IMR-90 (cell line): ENCODE data around the gene OR52N5. TPM values are rescaled to one million over a fixed set of nuclear protein-coding genes. Genes with fewer than 3 reads are reported as not detected.

ENCODE experiments used
- ATAC-seq: fragments of 200-7000 bp; cut with Tn5 transposase; 2 replicates; pipeline ENCODE4 v1.9.1; 2020; ENCODE audit warnings: low read depth, mild to moderate bottlenecking, moderate library complexity
- BruUV-seq: library from RNA; stranded (reverse); fragments of 400-500 nt; replicated peaks from 2 replicates; lab custom pipeline; 2021; lab: Mats Ljungman, UMichigan
- CTCF ChIA-PET: fragments of 300-600 bp; formaldehyde crosslinking; extraction: SDS; loops from one replicate; lab custom pipeline; 2021; ENCODE audit warnings: antibody characterized with exemption; lab: Yijun Ruan, JAX
- POLR2A ChIA-PET: fragments of 300-600 bp; sonication (Branson Sonifier 250); formaldehyde crosslinking; loops from one replicate; lab custom pipeline; 2022; ENCODE audit warnings: antibody characterized with exemption; ENCODE audit not compliant: unreplicated experiment; lab: Charles Lee
- DNase-seq: peaks from one replicate; pipeline ENCODE4 v3.0.0; 2013
- H2AFZ ChIP-seq: replicated peaks from 2 replicates; pipeline ENCODE3; 2013; ENCODE audit warnings: low read length, mild to moderate bottlenecking; ENCODE audit not compliant: poor library complexity
- H2AK5ac ChIP-seq: 2 replicates; pipeline ENCODE4 v1.6.1; 2013; ENCODE audit warnings: low read depth, low read length, inconsistent platforms
- H2AK9ac ChIP-seq: replicated peaks from 2 replicates; pipeline ENCODE3; 2013; ENCODE audit warnings: mild to moderate bottlenecking, low read depth, low read length, moderate library complexity; ENCODE audit not compliant: poor library complexity
- H2BK120ac ChIP-seq: 2 replicates; pipeline ENCODE4 v1.6.1; 2013; ENCODE audit warnings: low read depth, low read length, inconsistent platforms
- H2BK15ac ChIP-seq: 3 replicates; pipeline ENCODE4 v1.6.1; 2013; ENCODE audit warnings: low read depth, low read length, inconsistent platforms
- H2BK20ac ChIP-seq: 2 replicates; pipeline ENCODE4 v1.6.1; 2013; ENCODE audit warnings: low read depth, mild to moderate bottlenecking, inconsistent platforms, low read length, moderate library complexity
- H2BK5ac ChIP-seq: 2 replicates; pipeline ENCODE4 v1.6.1; 2013; ENCODE audit warnings: mild to moderate bottlenecking, low read depth, low read length, inconsistent platforms; ENCODE audit not compliant: poor library complexity, severe bottlenecking
- H3K14ac ChIP-seq: replicated peaks from 2 replicates; pipeline ENCODE4 v1.6.1; 2013; ENCODE audit warnings: low read depth, low read length, inconsistent platforms
- H3K18ac ChIP-seq: 2 replicates; pipeline ENCODE4 v1.6.1; 2013; ENCODE audit warnings: low read depth, low read length, control low read depth
- H3K23ac ChIP-seq: 2 replicates; pipeline ENCODE4 v1.6.1; 2013; ENCODE audit warnings: low read depth, low read length, inconsistent platforms
- H3K27ac ChIP-seq: 2 replicates; pipeline ENCODE4 v1.5.1; 2013; ENCODE audit warnings: mild to moderate bottlenecking, control low read depth, low read length; ENCODE audit not compliant: insufficient read depth
- H3K27me3 ChIP-seq: 2 replicates; pipeline ENCODE4 v1.6.1; 2013; ENCODE audit warnings: low read length; ENCODE audit not compliant: control insufficient read depth, insufficient read depth
- H3K36me3 ChIP-seq: 2 replicates; pipeline ENCODE4 v1.6.1; 2013; ENCODE audit warnings: low read length, mixed read lengths; ENCODE audit not compliant: control insufficient read depth, insufficient read depth
- H3K4ac ChIP-seq: 2 replicates; pipeline ENCODE4 v1.6.1; 2013; ENCODE audit warnings: low read depth, low read length, inconsistent platforms
- H3K4me1 ChIP-seq: 2 replicates; pipeline ENCODE4 v1.6.1; 2013; ENCODE audit warnings: low read length, mixed read lengths; ENCODE audit not compliant: control insufficient read depth, insufficient read depth
- H3K4me2 ChIP-seq: 2 replicates; pipeline ENCODE4 v1.6.1; 2013; ENCODE audit warnings: low read depth, mild to moderate bottlenecking, control low read depth, low read length, moderate library complexity
- H3K4me3 ChIP-seq: 2 replicates; pipeline ENCODE4 v1.5.1; 2013; ENCODE audit warnings: low read depth, mild to moderate bottlenecking, control low read depth, low read length, moderate library complexity; ENCODE audit not compliant: insufficient read depth
- H3K56ac ChIP-seq: 2 replicates; pipeline ENCODE4 v1.6.1; 2013; ENCODE audit warnings: low read length, inconsistent platforms; ENCODE audit not compliant: insufficient read depth; ENCODE audit errors: extremely low read depth
- H3K79me1 ChIP-seq, 2 experiments: 2 replicates each; pipeline ENCODE4 v1.6.1; 2013; ENCODE audit warnings: low read length in 2 of 2, inconsistent platforms in 1 of 2, low read depth in 1 of 2
- H3K9ac ChIP-seq: 2 replicates; pipeline ENCODE4 v1.6.1; 2013; ENCODE audit warnings: low read depth, low read length, control low read depth
- H3K9me1 ChIP-seq: 2 replicates; pipeline ENCODE4 v1.6.1; 2013; ENCODE audit warnings: low read length, inconsistent platforms; ENCODE audit not compliant: insufficient read depth
- H3K9me3 ChIP-seq: 2 replicates; pipeline ENCODE4 v1.6.1; 2013; ENCODE audit warnings: low read length; ENCODE audit not compliant: control insufficient read depth, insufficient read depth
- H4K20me1 ChIP-seq: 2 replicates; pipeline ENCODE4 v1.6.1; 2013; ENCODE audit warnings: low read length, inconsistent platforms; ENCODE audit not compliant: insufficient read depth
- H4K5ac ChIP-seq: 2 replicates; pipeline ENCODE4 v1.6.1; 2013; ENCODE audit warnings: mild to moderate bottlenecking, low read depth, low read length, control low read depth
- H4K8ac ChIP-seq, 2 experiments: 2 replicates each; pipeline ENCODE4 v1.6.1; 2013; ENCODE audit warnings: low read depth in 2 of 2, low read length in 2 of 2, control low read depth in 1 of 2, inconsistent platforms in 1 of 2
- H4K91ac ChIP-seq: 2 replicates; pipeline ENCODE4 v1.6.1; 2013; ENCODE audit warnings: low read depth, low read length, inconsistent platforms; ENCODE audit not compliant: insufficient read depth
- BHLHE40 ChIP-seq: fragments of 150-350 bp; IDR thresholded peaks from 2 replicates; pipeline ENCODE4 v1.6.1; 2016; ENCODE audit warnings: mild to moderate bottlenecking, low read depth, low read length
- CEBPB ChIP-seq: IDR thresholded peaks from 2 replicates; pipeline ENCODE4 v1.6.1; 2012; ENCODE audit warnings: low read depth, low read length, improper control_type of control experiment
- CHD1 ChIP-seq: IDR thresholded peaks from 2 replicates; pipeline ENCODE4 v1.6.1; 2012; ENCODE audit warnings: low read depth, low read length, improper control_type of control experiment
- FOS ChIP-seq: fragments of 150-350 bp; IDR thresholded peaks from 2 replicates; pipeline ENCODE4 v1.6.1; 2016; ENCODE audit warnings: low read depth, low read length
- MAFK ChIP-seq: IDR thresholded peaks from 2 replicates; pipeline ENCODE4 v1.6.1; 2012; ENCODE audit warnings: low read depth, low read length, improper control_type of control experiment
- MAZ ChIP-seq: IDR thresholded peaks from 2 replicates; pipeline ENCODE4 v1.6.1; 2012; ENCODE audit warnings: low read depth, mild to moderate bottlenecking, low read length, improper control_type of control experiment, moderate library complexity, borderline replicate concordance
- MXI1 ChIP-seq: IDR thresholded peaks from 2 replicates; pipeline ENCODE4 v1.6.1; 2012; ENCODE audit warnings: low read depth, mild to moderate bottlenecking, low read length, moderate library complexity, borderline replicate concordance
- POLR2A ChIP-seq: IDR thresholded peaks from 2 replicates; pipeline ENCODE4 v1.6.1; 2012; ENCODE audit warnings: mild to moderate bottlenecking, low read depth, low read length
- RAD21 ChIP-seq: IDR thresholded peaks from 2 replicates; pipeline ENCODE4 v1.6.1; 2012; ENCODE audit warnings: low read length, improper control_type of control experiment
- RCOR1 ChIP-seq: IDR thresholded peaks from 2 replicates; pipeline ENCODE4 v1.6.1; 2012; ENCODE audit warnings: mild to moderate bottlenecking, low read length, improper control_type of control experiment; ENCODE audit not compliant: insufficient replicate concordance
- RFX5 ChIP-seq: IDR thresholded peaks from 2 replicates; pipeline ENCODE4 v1.8.0; 2012; ENCODE audit warnings: low read depth, mild to moderate bottlenecking, low read length, moderate library complexity
- USF2 ChIP-seq: fragments of 150-350 bp; IDR thresholded peaks from 2 replicates; pipeline ENCODE4 v1.6.1; 2017; ENCODE audit warnings: mild to moderate bottlenecking, antibody characterized with exemption, low read length, low read depth
- WGBS, 2 experiments: methylation state at CpG; one replicate each; pipeline versions ENCODE4 v1.1.5 to v1.1.7; 2013; ENCODE audit warnings: missing lambda C conversion rate in 2 of 2; ENCODE audit not compliant: insufficient read length in 1 of 2; ENCODE audit errors: extremely low coverage in 2 of 2; 5-methylcytosine and 5-hydroxymethylcytosine counted together
- dilution Hi-C: fragments of 300-500 bp; cut with HindIII; formaldehyde crosslinking; loops from one replicate; pipeline ENCODE4 v1.14.3; 2018; ENCODE audit warnings: low sequenced_read_pairs; ENCODE audit not compliant: unreplicated experiment
- in situ Hi-C: fragments of 300-500 bp; cut with MboI; formaldehyde crosslinking; loops from 3 replicates; pipeline ENCODE4 v1.14.3; 2019; ENCODE audit warnings: low sequenced_read_pairs, inconsistent platforms, mixed read lengths
- intact Hi-C: fragments of 100-400 bp; cut with micrococcal nuclease; formaldehyde crosslinking; loops from 2 replicates; pipeline ENCODE4 v1.10.0; 2022
- polyA plus RNA-seq, 3 experiments: library from polyadenylated mRNA; depleted of rRNA; stranded (reverse); fragments of >200 nt; gene quantifications; 2 replicates each; pipeline ENCODE4 v1.2.3, GENCODE V29; 2012; ENCODE audit warnings: low replicate concordance in 1 of 3
- total RNA-seq: library from RNA; depleted of rRNA; stranded (reverse); fragments of >200 nt; gene quantifications from 2 replicates; pipeline ENCODE4 v1.2.3, GENCODE V29; 2012
- TF ChIP-seq, protein P1 (sequence below): conservative IDR thresholded peaks from 2 replicates; pipeline ENCODE4 v1.5.1; 2012; ENCODE audit warnings: mild to moderate bottlenecking, low read depth, low read length, improper control_type of control experiment
- TF ChIP-seq, protein P2 (sequence below): fragments of 150-350 bp; IDR thresholded peaks from 2 replicates; pipeline ENCODE4 v1.6.1; 2016; ENCODE audit warnings: low read depth, mild to moderate bottlenecking, low read length, moderate library complexity, borderline replicate concordance

Gene OR52N5
- total and polyA plus RNA-seq, 2 of the 4 experiments (the other 2 are of a cell fraction), result not detected

DNA sequence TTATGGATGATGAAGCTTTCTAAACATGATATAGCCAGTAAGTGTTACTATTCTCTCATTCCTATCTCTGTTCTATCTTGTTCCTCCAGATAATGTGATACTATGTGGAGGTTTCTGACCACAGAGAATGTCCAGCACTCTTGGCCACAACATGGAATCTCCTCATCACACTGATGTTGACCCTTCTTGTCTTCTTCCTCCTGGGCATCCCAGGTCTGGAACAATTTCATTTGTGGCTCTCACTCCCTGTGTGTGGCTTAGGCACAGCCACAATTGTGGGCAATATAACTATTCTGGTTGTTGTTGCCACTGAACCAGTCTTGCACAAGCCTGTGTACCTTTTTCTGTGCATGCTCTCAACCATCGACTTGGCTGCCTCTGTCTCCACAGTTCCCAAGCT lies 56.8 kb downstream of the OR52N5 start:
- Histone ChIP-seq H3K4me1 (no peaks in the 10 kb centered on the region), H3K9ac (no peak overlapping the region), H4K8ac (no peak overlapping the region), H2AK9ac (no peak overlapping the region), H3K9me1 (no peaks in the 10 kb centered on the region), H2AK5ac (no peak overlapping the region), H3K23ac (no peak overlapping the region), H3K4me2 (no peak overlapping the region), H3K9me3 (no peaks in the 10 kb centered on the region), H2BK5ac (no peak overlapping the region), H2BK120ac (no peak overlapping the region), H3K36me3 (no peaks in the 10 kb centered on the region), H2AFZ (no peak overlapping the region), H2BK15ac (no peak overlapping the region), H3K27me3 (no peaks in the 10 kb centered on the region; the same call in none of the 2 replicates), H3K4ac (no peak overlapping the region), H4K20me1 (no peaks in the 10 kb centered on the region), H4K5ac (no peak overlapping the region), H3K27ac (no peak overlapping the region), H3K14ac (no peak overlapping the region), H3K4me3 (no peak overlapping the region), H2BK20ac (no peak overlapping the region), H4K91ac (no peak overlapping the region), H3K56ac (no peak overlapping the region), H3K79me1 (no peaks in the 10 kb centered on the region), H3K18ac (no peak overlapping the region)
- POLR2A ChIA-PET, result no interaction called here
- no TSS peak for BruUV-seq
- TF ChIP-seq RAD21, result no peak
- TF ChIP-seq FOS, result no peak
- no peak for TF ChIP-seq RCOR1
- TF ChIP-seq USF2, result no peak
- TF ChIP-seq, protein P1, sequence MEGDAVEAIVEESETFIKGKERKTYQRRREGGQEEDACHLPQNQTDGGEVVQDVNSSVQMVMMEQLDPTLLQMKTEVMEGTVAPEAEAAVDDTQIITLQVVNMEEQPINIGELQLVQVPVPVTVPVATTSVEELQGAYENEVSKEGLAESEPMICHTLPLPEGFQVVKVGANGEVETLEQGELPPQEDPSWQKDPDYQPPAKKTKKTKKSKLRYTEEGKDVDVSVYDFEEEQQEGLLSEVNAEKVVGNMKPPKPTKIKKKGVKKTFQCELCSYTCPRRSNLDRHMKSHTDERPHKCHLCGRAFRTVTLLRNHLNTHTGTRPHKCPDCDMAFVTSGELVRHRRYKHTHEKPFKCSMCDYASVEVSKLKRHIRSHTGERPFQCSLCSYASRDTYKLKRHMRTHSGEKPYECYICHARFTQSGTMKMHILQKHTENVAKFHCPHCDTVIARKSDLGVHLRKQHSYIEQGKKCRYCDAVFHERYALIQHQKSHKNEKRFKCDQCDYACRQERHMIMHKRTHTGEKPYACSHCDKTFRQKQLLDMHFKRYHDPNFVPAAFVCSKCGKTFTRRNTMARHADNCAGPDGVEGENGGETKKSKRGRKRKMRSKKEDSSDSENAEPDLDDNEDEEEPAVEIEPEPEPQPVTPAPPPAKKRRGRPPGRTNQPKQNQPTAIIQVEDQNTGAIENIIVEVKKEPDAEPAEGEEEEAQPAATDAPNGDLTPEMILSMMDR, result no peak
- TF ChIP-seq CHD1, result no peak
- TF ChIP-seq MAZ, result no peak
- TF ChIP-seq MAFK, result no peak
- TF ChIP-seq, protein P2, sequence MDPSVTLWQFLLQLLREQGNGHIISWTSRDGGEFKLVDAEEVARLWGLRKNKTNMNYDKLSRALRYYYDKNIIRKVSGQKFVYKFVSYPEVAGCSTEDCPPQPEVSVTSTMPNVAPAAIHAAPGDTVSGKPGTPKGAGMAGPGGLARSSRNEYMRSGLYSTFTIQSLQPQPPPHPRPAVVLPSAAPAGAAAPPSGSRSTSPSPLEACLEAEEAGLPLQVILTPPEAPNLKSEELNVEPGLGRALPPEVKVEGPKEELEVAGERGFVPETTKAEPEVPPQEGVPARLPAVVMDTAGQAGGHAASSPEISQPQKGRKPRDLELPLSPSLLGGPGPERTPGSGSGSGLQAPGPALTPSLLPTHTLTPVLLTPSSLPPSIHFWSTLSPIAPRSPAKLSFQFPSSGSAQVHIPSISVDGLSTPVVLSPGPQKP, result no peak
- TF ChIP-seq POLR2A, result no peak
- no peak for TF ChIP-seq CEBPB
- no peak for TF ChIP-seq MXI1
- no peak for TF ChIP-seq BHLHE40
- TF ChIP-seq RFX5, result no peak
- ATAC-seq (no peak), DNase-seq (no peak)
- CTCF ChIA-PET, result no interaction called here
- intact Hi-C loops (no loop called here), in situ Hi-C loops (no loop called here), dilution Hi-C loops (no loop called here)
- 71% methylated on average over 1 of the region's 1 CpG; no CpG with 5 or more reads in 1 of the 2 experiments for WGBS, 2 experiments
